ENCODE measurements around the gene ZNF423.

The ZNF423 gene

GRCh38 chr16:49855822-49856671 is at the start of gene ZNF423:
ZNF423 (minus strand) TSS chr16:49856112; CDS start chr16:49855774, 338 bp downstream.
- no peak within 1 kb of the TSS for H3K27ac ChIP-seq (ENCODE audit: low read depth, low read length)
- H3K9me3 ChIP-seq (ENCODE audit: control insufficient read depth, insufficient read depth, low read length) = no peaks in the 10 kb centered on the region
- H3K27me3 ChIP-seq (ENCODE audit: control insufficient read depth, low read length) = peaks cover 74% of the 10 kb centered on the region
- H3K36me3 ChIP-seq (ENCODE audit: control insufficient read depth, low read length) = no peaks in the 10 kb centered on the region
- no peaks in the 10 kb centered on the region for H3F3A ChIP-seq (ENCODE audit: control insufficient read depth, insufficient read depth)
- no peaks in the 10 kb centered on the region for H3K9me2 ChIP-seq (replicated peaks; ENCODE audit: control insufficient read depth, low read length)
- peaks cover 13% of the 10 kb centered on the region; the same call in 1 of the 2 replicates for H3K4me1 ChIP-seq (ENCODE audit: control insufficient read depth, low read length)
- TF ChIP-seq CTCF (IDR thresholded peaks at IDR 0.05; ENCODE audit: low read depth, low read length, poor library complexity, severe bottlenecking) = no peak
- TF ChIP-seq EZH2phosphoT487 (IDR thresholded peaks at IDR 0.05; ENCODE audit: borderline replicate concordance, low read length) = peak; percentile 39; the same call in 1 of the 2 replicates
- H4K20me1 ChIP-seq (ENCODE audit: control insufficient read depth, insufficient read depth, low read depth, low read length) = no peaks in the 10 kb centered on the region
- no peaks in the 10 kb centered on the region for H3K79me2 ChIP-seq (ENCODE audit: control insufficient read depth, low read length)
- H3K4me2 ChIP-seq (ENCODE audit: low read length) = peak within 1 kb of the TSS; percentile 87
- peak within 1 kb of the TSS; percentile 78 for H3K4me3 ChIP-seq (ENCODE audit: low read length)

- Histone ChIP-seq H3K36me3 (ENCODE audit: control insufficient read depth, low read length) (no peaks in the 10 kb centered on the region), H3K9me3 (ENCODE audit: control insufficient read depth, insufficient read depth, low read length) (no peaks in the 10 kb centered on the region), H3K9me2 (replicated peaks; ENCODE audit: control insufficient read depth, low read length) (no peaks in the 10 kb centered on the region), H3K27me3 (ENCODE audit: control insufficient read depth, low read length) (no peaks in the 10 kb centered on the region), H3K27ac (ENCODE audit: low read depth, low read length) (no peak overlapping the region), H3K4me2 (ENCODE audit: low read length) (no peak overlapping the region), H4K20me1 (ENCODE audit: control insufficient read depth, insufficient read depth, low read depth, low read length) (no peaks in the 10 kb centered on the region), H3F3A (ENCODE audit: control insufficient read depth, insufficient read depth) (no peaks in the 10 kb centered on the region), H3K4me1 (ENCODE audit: control insufficient read depth, low read length) (no peaks in the 10 kb centered on the region), H3K4me3 (ENCODE audit: low read length) (no peak overlapping the region), H3K79me2 (ENCODE audit: control insufficient read depth, low read length) (no peaks in the 10 kb centered on the region)
- TF ChIP-seq CTCF (IDR thresholded peaks at IDR 0.05; ENCODE audit: low read depth, low read length, poor library complexity, severe bottlenecking) (no peak), EZH2phosphoT487 (IDR thresholded peaks at IDR 0.05; ENCODE audit: borderline replicate concordance, low read length) (no peak)
These were observed 48.6 kb upstream of the ZNF423 start for GRCh38 chr16:49904348-49905062.

- Histone ChIP-seq H3K27ac (ENCODE audit: low read depth, low read length) (no peak overlapping the region), H3K9me3 (ENCODE audit: control insufficient read depth, insufficient read depth, low read length) (no peaks in the 10 kb centered on the region), H3F3A (ENCODE audit: control insufficient read depth, insufficient read depth) (no peaks in the 10 kb centered on the region), H4K20me1 (ENCODE audit: control insufficient read depth, insufficient read depth, low read depth, low read length) (no peaks in the 10 kb centered on the region), H3K79me2 (ENCODE audit: control insufficient read depth, low read length) (no peaks in the 10 kb centered on the region), H3K4me3 (ENCODE audit: low read length) (no peak overlapping the region), H3K27me3 (ENCODE audit: control insufficient read depth, low read length) (no peaks in the 10 kb centered on the region), H3K4me1 (ENCODE audit: control insufficient read depth, low read length) (no peaks in the 10 kb centered on the region), H3K9me2 (replicated peaks; ENCODE audit: control insufficient read depth, low read length) (no peaks in the 10 kb centered on the region), H3K36me3 (ENCODE audit: control insufficient read depth, low read length) (no peaks in the 10 kb centered on the region), H3K4me2 (ENCODE audit: low read length) (no peak overlapping the region)
- no peak for TF ChIP-seq CTCF (IDR thresholded peaks at IDR 0.05; ENCODE audit: low read depth, low read length, poor library complexity, severe bottlenecking)
- TF ChIP-seq EZH2phosphoT487 (IDR thresholded peaks at IDR 0.05; ENCODE audit: borderline replicate concordance, low read length) = no peak
These were observed 47.0 kb upstream of the ZNF423 start for GRCh38 chr16:49902908-49903307.

Data from DOHH2 (cell line).